SK-N-MC (cell line): Measurements from ENCODE around the gene TEAD1.

Experiments used
- EZH2 ChIP-seq: fragments of 200-600 bp; sonication (generic); IDR thresholded peaks from one replicate; pipeline ENCODE4 v1.6.1; 2017; ENCODE audit warnings: antibody characterized with exemption
- FOXP2 ChIP-seq: optimal IDR thresholded peaks from 2 replicates; pipeline ENCODE3; 2011; ENCODE audit warnings: mild to moderate bottlenecking, moderate library complexity; ENCODE audit not compliant: insufficient read depth; ENCODE audit errors: extremely low read length, control extremely low read depth
- POLR2AphosphoS5 ChIP-seq: IDR thresholded peaks from 2 replicates; pipeline ENCODE4 v1.6.1; 2012; ENCODE audit warnings: mild to moderate bottlenecking, low read depth, low read length, borderline replicate concordance

GRCh38 chr11:12734625-12735024, 60.4 kb downstream of the TEAD1 start:
- TF ChIP-seq POLR2AphosphoS5 (no peak), EZH2 (no peak), FOXP2 (no peak)
